ENCODE measurements around the gene RBFOX2. TPM values are rescaled to one million over a fixed set of nuclear protein-coding genes. Genes with fewer than 3 reads are reported as not detected.

Gene RBFOX2
- total RNA-seq, 1 experiment from 2014 or later = 81.1 TPM

- no TSS peak for BruUV-seq (replicated peaks)
Measured at GRCh38 chr22:35752006-35752862, 276.4 kb downstream of the RBFOX2 start.

GRCh38 chr22:35749808-35750207 is 278.8 kb downstream of the RBFOX2 start:
- TF ChIP-seq TCF7L2 (IDR thresholded peaks at IDR 0.05; ENCODE audit: low read depth, low read length) (no peak), SIN3A (IDR thresholded peaks at IDR 0.05; ENCODE audit: borderline replicate concordance, insufficient read depth, low read depth, low read length) (no peak), REST (IDR thresholded peaks at IDR 0.05; ENCODE audit: insufficient read depth in 1 of 2, low read depth in 2 of 2, low read length in 1 of 2) (no peak), POLR2AphosphoS5 (IDR thresholded peaks at IDR 0.05; ENCODE audit: low read depth, low read length) (no peak), CTCF (IDR thresholded peaks at IDR 0.05) (no peak)
- in situ Hi-C loops (cut with HindIII; ENCODE audit: low pct_unique_long_range_greater_than_20kb, low sequenced_read_pairs) (no loop called here), intact Hi-C loops (cut with micrococcal nuclease; ENCODE audit: unreplicated experiment) (no loop called here)
- Histone ChIP-seq H3K9me3 (ENCODE audit: control insufficient read depth, insufficient read depth, low read depth, low read length) (no peaks in the 10 kb centered on the region), H3K27me3 (ENCODE audit: control insufficient read depth, insufficient read depth, low read length) (no peaks in the 10 kb centered on the region), H3K4me3 (ENCODE audit: low read depth in 2 of 2, low read length in 2 of 2) (no peak overlapping the region), H3K36me3 (ENCODE audit: control insufficient read depth, insufficient read depth, low read length) (peaks cover 6% of the 10 kb centered on the region; the same call in 1 of the 2 replicates), H3K4me1 (ENCODE audit: control insufficient read depth, insufficient read depth, low read length) (no peaks in the 10 kb centered on the region; the same call in 1 of the 2 replicates), H3K27ac (ENCODE audit: low read length) (no peak overlapping the region)
- CTCF ChIA-PET = no interaction called here
- POLR2A ChIA-PET = no interaction called here
- DNase-seq (ENCODE audit: low read depth, low spot score) (no peak), ATAC-seq (no peak)
- no TSS peak for BruUV-seq (replicated peaks)

More at GRCh38 chr22:35752006-35752862, 276.4 kb downstream of the RBFOX2 start:
- intact Hi-C loops (cut with micrococcal nuclease; ENCODE audit: unreplicated experiment) = no loop called here
- H3K27me3 ChIP-seq (ENCODE audit: control insufficient read depth, insufficient read depth, low read length) = no peaks in the 10 kb centered on the region
- DNase-seq (ENCODE audit: low read depth, low spot score) (no peak), ATAC-seq (no peak)
- no peak overlapping the region for H3K27ac ChIP-seq (ENCODE audit: low read length)
- in situ Hi-C loops (cut with HindIII; ENCODE audit: low pct_unique_long_range_greater_than_20kb, low sequenced_read_pairs) = no loop called here
- H3K36me3 ChIP-seq (ENCODE audit: control insufficient read depth, insufficient read depth, low read length) = peaks cover 3% of the 10 kb centered on the region; the same call in 1 of the 2 replicates
- CTCF ChIA-PET = no interaction called here
- no peaks in the 10 kb centered on the region; the same call in 1 of the 2 replicates for H3K4me1 ChIP-seq (ENCODE audit: control insufficient read depth, insufficient read depth, low read length)
- POLR2A ChIA-PET = no interaction called here
- no peaks in the 10 kb centered on the region for H3K9me3 ChIP-seq (ENCODE audit: control insufficient read depth, insufficient read depth, low read depth, low read length)
- H3K4me3 ChIP-seq (ENCODE audit: low read depth in 2 of 2, low read length in 2 of 2) = no peak overlapping the region
- TF ChIP-seq SIN3A (IDR thresholded peaks at IDR 0.05; ENCODE audit: borderline replicate concordance, insufficient read depth, low read depth, low read length) = no peak
- no peak for TF ChIP-seq POLR2AphosphoS5 (IDR thresholded peaks at IDR 0.05; ENCODE audit: low read depth, low read length)
- TF ChIP-seq CTCF (IDR thresholded peaks at IDR 0.05) = no peak
- no peak for TF ChIP-seq TCF7L2 (IDR thresholded peaks at IDR 0.05; ENCODE audit: low read depth, low read length)
- TF ChIP-seq REST (IDR thresholded peaks at IDR 0.05; ENCODE audit: insufficient read depth in 1 of 2, low read depth in 2 of 2, low read length in 1 of 2) = no peak

Measured in Panc1 (cell line).